Testis (tissue), 3 donors: ENCODE data around the gene TMEM178B. TPM values are rescaled to one million over a fixed set of nuclear protein-coding genes. Genes with fewer than 3 reads are reported as not detected.

Source experiments
- DNase-seq: peaks from one replicate; pipeline ENCODE4 v3.0.0-alpha.2; 2019
- H3K27ac ChIP-seq, 2 donors: fragments of 200-600 bp; sonication (generic); one replicate each; pipeline ENCODE4 v1.5.1; 2019
- H3K27me3 ChIP-seq: fragments of 200-600 bp; sonication (generic); one replicate; pipeline ENCODE4 v1.5.1; 2019
- H3K36me3 ChIP-seq: fragments of 200-600 bp; sonication (generic); one replicate; pipeline ENCODE4 v1.5.1; 2017; ENCODE audit warnings: low read depth; ENCODE audit errors: missing control alignments
- H3K4me1 ChIP-seq: fragments of 200-600 bp; sonication (generic); one replicate; pipeline ENCODE4 v1.5.1; 2019
- H3K4me3 ChIP-seq, 2 donors: fragments of 200-600 bp; sonication (generic); one replicate each; pipeline ENCODE4 v1.5.1; 2017 to 2019
- H3K9me3 ChIP-seq: fragments of 200-600 bp; sonication (generic); one replicate; pipeline ENCODE4 v1.5.1; 2017
- POLR2A ChIP-seq: fragments of 450-650 bp; IDR thresholded peaks from one replicate; pipeline ENCODE4 v1.6.1; 2017; ENCODE audit warnings: antibody characterized with exemption, mild to moderate bottlenecking, moderate library complexity
- WGBS, 2 donors: methylation state at CpG; one replicate each; pipeline ENCODE4 v1.1.5; 2018; 5-methylcytosine and 5-hydroxymethylcytosine counted together
- intact Hi-C: fragments of 100-400 bp; cut with DNase I; formaldehyde crosslinking; loops from one replicate; pipeline ENCODE4 v1.15.1; 2023; ENCODE audit warnings: low total_unique reads
- polyA plus RNA-seq: library from polyadenylated mRNA; stranded (reverse); fragments of 350-450 nt; fragmentation: Illumina TruSeq; extraction: RNeasy Lipid Tissue Mini Kit (QIAGEN cat#74804); gene quantifications from one replicate; pipeline ENCODE4 v1.2.3, GENCODE V29; 2014; ENCODE audit warnings: low read depth, low replicate concordance; ENCODE audit not compliant: insufficient read depth
- total RNA-seq, 2 donors: library from RNA; depleted of rRNA; stranded (reverse); fragments of >200 nt; gene quantifications; one replicate each; pipeline ENCODE4 v1.2.3, GENCODE V29; 2016
- TF ChIP-seq, protein P1 (sequence below), 3 experiments: fragments of 450-650 bp in 2 of 3; fragments of 200-600 bp in 1 of 3; sonication (generic) in 1 of 3; IDR thresholded peaks; one replicate each; pipeline ENCODE4 v1.5.1; 2016 to 2019; ENCODE audit warnings: antibody characterized with exemption in 3 of 3, mild to moderate bottlenecking in 2 of 3, moderate library complexity in 1 of 3

Gene TMEM178B
- total and polyA plus RNA-seq, 3 donors from 2014 or later, result 1.7 to 7.2 (median 2.0) TPM

DNA sequence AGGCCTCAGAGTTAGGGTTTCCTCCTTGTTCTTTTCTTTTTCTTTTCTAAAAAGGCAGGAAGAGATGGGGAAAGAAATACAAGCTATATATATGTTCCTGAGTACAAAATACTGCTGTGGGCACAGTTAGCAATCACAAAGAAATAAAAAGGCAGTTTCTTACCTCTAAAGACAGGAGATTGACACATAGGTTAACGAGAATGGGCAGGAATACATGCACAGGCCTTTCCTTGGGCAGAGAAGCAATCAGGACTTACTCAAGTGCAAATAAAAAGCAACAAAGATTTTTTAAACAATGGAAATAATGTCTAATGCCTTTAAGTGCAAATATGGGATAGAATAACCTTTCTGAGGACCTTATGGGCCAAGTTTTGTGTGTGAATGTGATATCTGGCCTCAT lies 357.8 kb downstream of the TMEM178B start:
- DNase-seq, result no peak

GRCh38 chr7:141433698-141434097 lies 359.8 kb downstream of the TMEM178B start:
- no peaks in the 10 kb centered on the region for H3K27me3 ChIP-seq
- intact Hi-C loops, result no loop called here
- 61 to 74% methylated on average over 2 of the region's 2 CpGs for WGBS, 2 donors
- no peaks in the 10 kb centered on the region for H3K4me1 ChIP-seq
- no peak overlapping the region for H3K4me3 ChIP-seq
- peak; percentile 39 for DNase-seq
- TF ChIP-seq POLR2A, result no peak
- TF ChIP-seq, protein P1, sequence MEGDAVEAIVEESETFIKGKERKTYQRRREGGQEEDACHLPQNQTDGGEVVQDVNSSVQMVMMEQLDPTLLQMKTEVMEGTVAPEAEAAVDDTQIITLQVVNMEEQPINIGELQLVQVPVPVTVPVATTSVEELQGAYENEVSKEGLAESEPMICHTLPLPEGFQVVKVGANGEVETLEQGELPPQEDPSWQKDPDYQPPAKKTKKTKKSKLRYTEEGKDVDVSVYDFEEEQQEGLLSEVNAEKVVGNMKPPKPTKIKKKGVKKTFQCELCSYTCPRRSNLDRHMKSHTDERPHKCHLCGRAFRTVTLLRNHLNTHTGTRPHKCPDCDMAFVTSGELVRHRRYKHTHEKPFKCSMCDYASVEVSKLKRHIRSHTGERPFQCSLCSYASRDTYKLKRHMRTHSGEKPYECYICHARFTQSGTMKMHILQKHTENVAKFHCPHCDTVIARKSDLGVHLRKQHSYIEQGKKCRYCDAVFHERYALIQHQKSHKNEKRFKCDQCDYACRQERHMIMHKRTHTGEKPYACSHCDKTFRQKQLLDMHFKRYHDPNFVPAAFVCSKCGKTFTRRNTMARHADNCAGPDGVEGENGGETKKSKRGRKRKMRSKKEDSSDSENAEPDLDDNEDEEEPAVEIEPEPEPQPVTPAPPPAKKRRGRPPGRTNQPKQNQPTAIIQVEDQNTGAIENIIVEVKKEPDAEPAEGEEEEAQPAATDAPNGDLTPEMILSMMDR (IDR thresholded peaks at IDR 0.05), result no peak
- H3K36me3 ChIP-seq, result no peaks in the 10 kb centered on the region
- H3K27ac ChIP-seq, result peak overlapping the region in 1 of 2 donors; percentile 14
- no peaks in the 10 kb centered on the region for H3K9me3 ChIP-seq

More for the DNA sequence above, 357.8 kb downstream of the TMEM178B start:
- H3K36me3 ChIP-seq, result no peaks in the 10 kb centered on the region
- H3K27ac ChIP-seq, result no peak overlapping the region
- no peaks in the 10 kb centered on the region for H3K9me3 ChIP-seq
- TF ChIP-seq, protein P1 (IDR thresholded peaks at IDR 0.05), result no peak
- no peak for TF ChIP-seq POLR2A
- H3K4me3 ChIP-seq, result no peak overlapping the region
- no peaks in the 10 kb centered on the region for H3K27me3 ChIP-seq
- intact Hi-C loops, result no loop called here
- H3K4me1 ChIP-seq, result no peaks in the 10 kb centered on the region
- 92 to 96% methylated on average over 1 of the region's 1 CpG for WGBS, 2 donors

DNA sequence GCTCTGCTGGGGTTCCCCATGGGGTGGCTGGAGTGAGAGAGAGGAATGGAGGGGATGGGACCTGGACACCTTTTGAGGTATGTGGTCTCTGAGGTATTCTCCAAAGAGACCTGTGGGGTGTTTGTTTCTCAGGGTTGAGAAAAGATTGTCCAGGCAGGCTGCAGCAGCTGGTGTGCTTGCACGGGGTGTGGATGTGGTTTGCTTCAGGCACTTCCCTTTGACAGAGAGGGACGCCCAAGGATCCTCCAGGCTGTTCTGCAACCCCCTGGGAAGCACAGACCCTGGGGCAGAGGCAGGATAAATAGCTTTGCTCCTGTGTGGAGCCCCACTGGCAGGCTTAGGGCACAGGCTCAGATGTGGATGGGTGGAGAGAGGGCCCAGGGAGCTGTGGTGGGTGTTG lies 362.3 kb downstream of the TMEM178B start:
- Histone ChIP-seq H3K4me1 (no peaks in the 10 kb centered on the region), H3K4me3 (no peak overlapping the region), H3K27ac (no peak overlapping the region), H3K9me3 (no peaks in the 10 kb centered on the region), H3K36me3 (no peaks in the 10 kb centered on the region), H3K27me3 (no peaks in the 10 kb centered on the region)
- no peak for TF ChIP-seq POLR2A
- TF ChIP-seq, protein P1 (IDR thresholded peaks at IDR 0.05), result no peak
- WGBS, 2 donors, result 55 to 64% methylated on average over 2 of the region's 2 CpGs
- no peak for DNase-seq
- intact Hi-C loops, result no loop called here

DNA sequence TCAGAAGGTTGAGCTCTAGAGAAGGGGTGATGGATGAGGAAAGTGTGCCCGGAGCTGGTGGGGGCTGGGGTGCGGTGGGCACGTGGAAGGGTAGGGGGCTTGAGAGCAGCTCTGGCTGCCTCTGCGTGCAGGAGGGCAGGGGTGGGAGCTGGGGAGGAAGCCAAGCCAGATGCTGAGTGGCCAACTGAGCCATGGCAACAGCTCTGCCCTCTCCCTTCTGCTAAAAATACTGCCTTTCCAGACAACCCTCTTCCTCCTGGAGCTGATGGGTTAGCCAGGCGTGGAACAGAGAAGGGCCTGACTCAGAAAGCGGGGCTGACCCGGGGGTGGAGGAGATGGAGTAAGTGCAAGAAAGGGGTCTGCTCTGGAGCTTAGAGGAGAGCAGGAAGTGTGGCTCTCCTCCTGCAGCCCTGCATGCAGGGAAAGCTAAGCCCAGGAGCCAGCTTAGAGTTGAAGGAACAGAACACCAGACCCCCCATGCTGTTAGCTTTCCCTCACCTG lies 362.8 kb downstream of the TMEM178B start:
- Histone ChIP-seq H3K4me1 (no peaks in the 10 kb centered on the region), H3K9me3 (no peaks in the 10 kb centered on the region), H3K4me3 (no peak overlapping the region), H3K27ac (no peak overlapping the region), H3K36me3 (no peaks in the 10 kb centered on the region), H3K27me3 (no peaks in the 10 kb centered on the region)
- no peak for TF ChIP-seq POLR2A
- TF ChIP-seq, protein P1 (IDR thresholded peaks at IDR 0.05), result no peak
- 86 to 98% methylated on average over 3 to 7 of the region's 7 CpGs for WGBS, 2 donors
- intact Hi-C loops, result no loop called here
- DNase-seq, result no peak

DNA sequence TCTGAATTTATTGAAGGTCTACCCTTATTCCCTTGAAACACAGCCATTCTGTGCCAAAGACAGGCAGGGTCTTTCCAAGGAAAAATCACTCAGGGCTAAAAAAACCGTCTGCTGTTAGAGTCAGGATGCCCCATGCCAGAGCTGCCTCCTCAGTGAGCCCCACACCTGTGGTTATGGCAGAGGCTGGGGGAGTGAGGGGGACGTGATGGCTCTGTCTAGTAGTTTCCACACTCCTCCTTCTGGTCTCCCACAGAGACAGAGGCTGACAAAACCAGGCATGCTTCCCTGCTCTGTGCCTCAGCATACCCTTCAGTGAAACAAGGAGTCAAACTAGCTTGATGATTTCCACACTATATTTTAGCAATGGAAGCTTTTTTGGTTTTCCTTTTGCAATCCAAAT lies 365.3 kb downstream of the TMEM178B start:
- DNase-seq, result no peak
- H3K36me3 ChIP-seq, result no peaks in the 10 kb centered on the region
- no peak overlapping the region for H3K4me3 ChIP-seq
- intact Hi-C loops, result no loop called here
- no peak overlapping the region for H3K27ac ChIP-seq
- no peaks in the 10 kb centered on the region for H3K9me3 ChIP-seq
- no peaks in the 10 kb centered on the region for H3K27me3 ChIP-seq
- 83 to 87% methylated on average over 2 of the region's 2 CpGs for WGBS, 2 donors
- peaks cover 12% of the 10 kb centered on the region for H3K4me1 ChIP-seq
- TF ChIP-seq POLR2A, result no peak
- TF ChIP-seq, protein P1 (IDR thresholded peaks at IDR 0.05), result no peak
